CD14-positive monocyte (primary cell): ENCODE results near the gene LPO. TPM values are rescaled to one million over a fixed set of nuclear protein-coding genes. Genes with fewer than 3 reads are reported as not detected.

Source experiments
- DNase-seq, 3 donors: peaks; one replicate each; pipeline ENCODE4 v3.0.0-alpha.2; 2011 to 2022
- H2AFZ ChIP-seq: 2 replicates; pipeline ENCODE4 v1.6.0; 2012; ENCODE audit warnings: mild to moderate bottlenecking, low read depth, low read length, inconsistent platforms; ENCODE audit not compliant: insufficient read depth, poor library complexity, severe bottlenecking
- H3K27ac ChIP-seq, 2 donors: 1 replicate in 1 of 2; 2 replicates in 1 of 2; pipeline ENCODE4 v1.5.1; 2012 to 2013; ENCODE audit warnings: low read length in 2 of 2, control low read depth in 1 of 2, inconsistent platforms in 1 of 2, low read depth in 1 of 2, mild to moderate bottlenecking in 1 of 2
- H3K27me3 ChIP-seq, 2 donors: one replicate each; pipeline versions ENCODE4 v1.6.0 to v1.6.1; 2011 to 2013; ENCODE audit warnings: low read length in 2 of 2; ENCODE audit not compliant: control insufficient read depth in 2 of 2, insufficient read depth in 2 of 2
- H3K36me3 ChIP-seq, 2 donors: replicated peaks in 1 of 2; 1 replicate in 1 of 2; 2 replicates in 1 of 2; pipeline versions ENCODE4 v1.5.1 to v1.6.1; 2012 to 2013; ENCODE audit warnings: low read length in 2 of 2, control low read depth in 1 of 2, inconsistent platforms in 1 of 2, mild to moderate bottlenecking in 1 of 2; ENCODE audit not compliant: insufficient read depth in 2 of 2, control insufficient read depth in 1 of 2
- H3K4me1 ChIP-seq, 2 donors: 1 replicate in 1 of 2; 2 replicates in 1 of 2; pipeline versions ENCODE4 v1.5.1 to v1.6.1; 2012 to 2013; ENCODE audit warnings: low read length in 2 of 2, control low read depth in 1 of 2, inconsistent platforms in 1 of 2, mild to moderate bottlenecking in 1 of 2, moderate library complexity in 1 of 2; ENCODE audit not compliant: insufficient read depth in 2 of 2, control insufficient read depth in 1 of 2
- H3K4me2 ChIP-seq: replicated peaks from 2 replicates; pipeline ENCODE3; 2012; ENCODE audit warnings: low read length, moderate library complexity, mild to moderate bottlenecking; ENCODE audit not compliant: poor library complexity, severe bottlenecking; ENCODE audit errors: extremely low read depth
- H3K4me3 ChIP-seq, 3 experiments: fragments of 200-600 bp in 1 of 3; sonication (generic) in 1 of 3; replicated peaks in 1 of 3; 1 replicate in 2 of 3; 2 replicates in 1 of 3; pipeline ENCODE4 v1.5.1; 2011 to 2013; ENCODE audit warnings: low read length in 3 of 3, mild to moderate bottlenecking in 3 of 3, control low read depth in 2 of 3, low read depth in 2 of 3, inconsistent platforms in 1 of 3, moderate library complexity in 1 of 3
- H3K79me2 ChIP-seq: 2 replicates; pipeline ENCODE4 v1.6.0; 2012; ENCODE audit warnings: mild to moderate bottlenecking, control low read depth, inconsistent platforms, low read length, moderate library complexity; ENCODE audit not compliant: insufficient read depth
- H3K9ac ChIP-seq: 2 replicates; pipeline ENCODE4 v1.6.0; 2017; ENCODE audit warnings: low read length, mild to moderate bottlenecking; ENCODE audit not compliant: insufficient read depth, poor library complexity, severe bottlenecking
- H3K9me3 ChIP-seq, 2 donors: replicated peaks in 1 of 2; 1 replicate in 1 of 2; 2 replicates in 1 of 2; pipeline versions ENCODE4 v1.5.1 to v1.6.1; 2012 to 2013; ENCODE audit warnings: low read length in 2 of 2, control low read depth in 1 of 2; ENCODE audit not compliant: control insufficient read depth in 1 of 2, insufficient read depth in 1 of 2
- H4K20me1 ChIP-seq: 2 replicates; pipeline ENCODE4 v1.6.0; 2012; ENCODE audit warnings: mild to moderate bottlenecking, low read length, control low read depth, moderate library complexity; ENCODE audit not compliant: insufficient read depth
- H3K27ac Mint-ChIP-seq, 7 donors: one replicate each; pipeline ENCODE4 v1.8.0; 2020; ENCODE audit warnings: mild to moderate bottlenecking in 7 of 7, mixed read lengths in 7 of 7, moderate library complexity in 6 of 7, inconsistent platforms in 2 of 7
- H3K27me3 Mint-ChIP-seq, 3 donors: one replicate each; pipeline ENCODE4 v1.8.0; 2021 to 2022; ENCODE audit warnings: low read depth in 3 of 3, mild to moderate bottlenecking in 3 of 3, mixed read lengths in 3 of 3, moderate library complexity in 3 of 3, inconsistent platforms in 1 of 3
- H3K36me3 Mint-ChIP-seq, 2 donors: one replicate each; pipeline ENCODE4 v1.8.0; 2020; ENCODE audit warnings: mixed read lengths in 2 of 2, inconsistent platforms in 1 of 2, mild to moderate bottlenecking in 1 of 2
- H3K4me1 Mint-ChIP-seq: one replicate; pipeline ENCODE4 v1.8.0; 2020; ENCODE audit warnings: mild to moderate bottlenecking, mixed read lengths
- H3K4me3 Mint-ChIP-seq, 2 donors: one replicate each; pipeline ENCODE4 v1.8.0; 2020; ENCODE audit warnings: mild to moderate bottlenecking in 2 of 2, mixed read lengths in 2 of 2, moderate library complexity in 1 of 2
- H3K9me3 Mint-ChIP-seq, 7 donors: one replicate each; pipeline ENCODE4 v1.8.0; 2020 to 2022; ENCODE audit warnings: mixed read lengths in 7 of 7, mild to moderate bottlenecking in 6 of 7, moderate library complexity in 6 of 7, inconsistent platforms in 2 of 7
- WGBS: methylation state at CpG from one replicate; pipeline ENCODE4 v1.1.5; 2013; ENCODE audit warnings: missing lambda C conversion rate; ENCODE audit not compliant: insufficient coverage; 5-methylcytosine and 5-hydroxymethylcytosine counted together
- intact Hi-C, 2 donors: fragments of 100-400 bp; cut with micrococcal nuclease; formaldehyde crosslinking; loops; one replicate each; pipeline versions ENCODE4 v1.15.0 to v1.15.1; 2023
- polyA plus RNA-seq, 3 donors: library from polyadenylated mRNA; depleted of rRNA in 1 of 3; unstranded in 2 of 3; stranded (reverse) in 1 of 3; fragments of 300-500 nt in 2 of 3; fragments of >200 nt in 1 of 3; fragmentation: Illumina TruSeq in 2 of 3; gene quantifications; 1 replicate in 2 of 3; 2 replicates in 1 of 3; pipeline ENCODE4 v1.2.3, GENCODE V29; 2012 to 2021
- TF ChIP-seq, protein P1 (sequence below): fragments of 200-600 bp; IDR thresholded peaks from one replicate; pipeline ENCODE4 v1.8.0; 2022; ENCODE audit warnings: antibody characterized with exemption, mild to moderate bottlenecking

Gene LPO
- polyA plus RNA-seq, 3 donors: 0.04 to 0.43 TPM; not detected in 1

DNA sequence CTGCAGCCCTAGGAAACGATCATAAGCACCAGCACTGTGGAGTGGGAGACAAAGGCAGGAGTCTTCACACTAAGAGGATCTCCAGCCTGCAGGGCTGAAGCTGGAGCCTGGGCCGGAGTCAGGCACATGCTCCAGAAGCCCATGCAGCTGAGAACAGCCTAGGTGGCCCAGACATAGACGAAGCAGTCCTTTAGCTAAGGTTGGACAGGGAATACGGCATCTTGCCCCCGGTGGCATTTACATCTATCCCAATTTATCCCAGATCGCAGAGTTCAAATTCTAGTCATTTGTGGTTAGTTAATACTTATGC, 76.3 kb downstream of the LPO start:
- intact Hi-C loops: loop anchor here (5.0 to 10.0 kb wide), 4 partner anchors 50 to 133 kb away; partner anchors contain the start of gene RNF43 (in 1 of the 2)
- Mint-ChIP-seq H3K4me3 (no peak overlapping the region), H3K4me1 (peaks cover 20% of the 10 kb centered on the region), H3K36me3 (peaks cover 0 to 2% of the 10 kb centered on the region in 2 donors), H3K9me3 (no peaks in the 10 kb centered on the region), H3K27me3 (peaks cover 9 to 27% (median 17%) of the 10 kb centered on the region in 3 donors), H3K27ac (no peak overlapping the region)
- Histone ChIP-seq H2AFZ (no peak overlapping the region), H3K9me3 (no peaks in the 10 kb centered on the region), H3K27me3 (no peaks in the 10 kb centered on the region), H3K4me3 (no peak overlapping the region), H3K4me1 (peaks cover 5 to 6% of the 10 kb centered on the region in 2 donors), H3K9ac (no peak overlapping the region), H4K20me1 (no peaks in the 10 kb centered on the region), H3K27ac (no peak overlapping the region), H3K4me2 (no peak overlapping the region), H3K79me2 (no peaks in the 10 kb centered on the region), H3K36me3 (no peaks in the 10 kb centered on the region)
- 100% methylated on average over 2 of the region's 6 CpGs for WGBS
- TF ChIP-seq, protein P1, sequence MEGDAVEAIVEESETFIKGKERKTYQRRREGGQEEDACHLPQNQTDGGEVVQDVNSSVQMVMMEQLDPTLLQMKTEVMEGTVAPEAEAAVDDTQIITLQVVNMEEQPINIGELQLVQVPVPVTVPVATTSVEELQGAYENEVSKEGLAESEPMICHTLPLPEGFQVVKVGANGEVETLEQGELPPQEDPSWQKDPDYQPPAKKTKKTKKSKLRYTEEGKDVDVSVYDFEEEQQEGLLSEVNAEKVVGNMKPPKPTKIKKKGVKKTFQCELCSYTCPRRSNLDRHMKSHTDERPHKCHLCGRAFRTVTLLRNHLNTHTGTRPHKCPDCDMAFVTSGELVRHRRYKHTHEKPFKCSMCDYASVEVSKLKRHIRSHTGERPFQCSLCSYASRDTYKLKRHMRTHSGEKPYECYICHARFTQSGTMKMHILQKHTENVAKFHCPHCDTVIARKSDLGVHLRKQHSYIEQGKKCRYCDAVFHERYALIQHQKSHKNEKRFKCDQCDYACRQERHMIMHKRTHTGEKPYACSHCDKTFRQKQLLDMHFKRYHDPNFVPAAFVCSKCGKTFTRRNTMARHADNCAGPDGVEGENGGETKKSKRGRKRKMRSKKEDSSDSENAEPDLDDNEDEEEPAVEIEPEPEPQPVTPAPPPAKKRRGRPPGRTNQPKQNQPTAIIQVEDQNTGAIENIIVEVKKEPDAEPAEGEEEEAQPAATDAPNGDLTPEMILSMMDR: no peak
- DNase-seq: no peak

GRCh38 chr17:58315281-58315711, 76.9 kb downstream of the LPO start:
- H3K9me3 Mint-ChIP-seq: no peaks in the 10 kb centered on the region
- 98% methylated on average over 6 of the region's 6 CpGs for WGBS
- no peak for DNase-seq
- Histone ChIP-seq H4K20me1 (no peaks in the 10 kb centered on the region), H3K79me2 (no peaks in the 10 kb centered on the region), H3K27me3 (no peaks in the 10 kb centered on the region), H3K27ac (no peak overlapping the region), H3K36me3 (no peaks in the 10 kb centered on the region), H3K4me2 (no peak overlapping the region), H3K4me3 (no peak overlapping the region), H3K4me1 (no peaks in the 10 kb centered on the region), H2AFZ (no peak overlapping the region), H3K9ac (no peak overlapping the region), H3K9me3 (no peaks in the 10 kb centered on the region)
- no peak overlapping the region for H3K4me3 Mint-ChIP-seq
- intact Hi-C loops: loop anchor here (5.0 to 10.0 kb wide), 4 partner anchors 50 to 132 kb away; partner anchors contain the start of gene RNF43 (in 1 of the 2)
- TF ChIP-seq, protein P1: no peak
- peaks cover 14% of the 10 kb centered on the region for H3K4me1 Mint-ChIP-seq
- no peak overlapping the region for H3K27ac Mint-ChIP-seq
- no peaks in the 10 kb centered on the region for H3K36me3 Mint-ChIP-seq
- peaks cover 6 to 27% (median 19%) of the 10 kb centered on the region in 3 donors for H3K27me3 Mint-ChIP-seq
